SK-N-MC (cell line): Measurements from ENCODE around the gene BLACAT1.
A peak's percentile ranks its signal among the peaks of the same experiment; 100 is the strongest.

ENCODE experiments used
- DNase-seq: peaks from one replicate; pipeline ENCODE4 v3.0.0-alpha.2; 2011; ENCODE audit warnings: low read depth, low spot score
- H3K27ac ChIP-seq: fragments of 200-600 bp; sonication (generic); 2 replicates; pipeline ENCODE4 v1.5.1; 2016; ENCODE audit warnings: mixed run types
- H3K36me3 ChIP-seq: fragments of 200-600 bp; sonication (generic); 2 replicates; pipeline ENCODE4 v1.6.1; 2017; ENCODE audit warnings: antibody characterized with exemption, low read length, mixed read lengths; ENCODE audit not compliant: insufficient read depth
- H3K4me3 ChIP-seq: fragments of 200-600 bp; sonication (generic); 2 replicates; pipeline ENCODE4 v1.5.1; 2016
- H3K9ac ChIP-seq: fragments of 200-600 bp; sonication (generic); 2 replicates; pipeline ENCODE4 v1.8.0; 2017; ENCODE audit warnings: mixed run types, mixed read lengths; ENCODE audit not compliant: insufficient read length
- H3K9me3 ChIP-seq: fragments of 200-600 bp; sonication (generic); 2 replicates; pipeline ENCODE4 v1.6.1; 2017; ENCODE audit warnings: low read depth, mild to moderate bottlenecking, antibody characterized with exemption, low read length, moderate library complexity, mixed read lengths
- EZH2 ChIP-seq: fragments of 200-600 bp; sonication (generic); IDR thresholded peaks from one replicate; pipeline ENCODE4 v1.6.1; 2017; ENCODE audit warnings: antibody characterized with exemption
- FOXP2 ChIP-seq: optimal IDR thresholded peaks from 2 replicates; pipeline ENCODE3; 2011; ENCODE audit warnings: mild to moderate bottlenecking, moderate library complexity; ENCODE audit not compliant: insufficient read depth; ENCODE audit errors: extremely low read length, control extremely low read depth
- POLR2AphosphoS5 ChIP-seq: IDR thresholded peaks from 2 replicates; pipeline ENCODE4 v1.6.1; 2012; ENCODE audit warnings: mild to moderate bottlenecking, low read depth, low read length, borderline replicate concordance

The BLACAT1 gene

GRCh38 chr1:205497351-205497750 lies 41.5 kb upstream of the BLACAT1 start:
- no peak for DNase-seq
- Histone ChIP-seq H3K9me3 (no peaks in the 10 kb centered on the region), H3K9ac (no peak overlapping the region), H3K4me3 (no peak overlapping the region), H3K36me3 (no peaks in the 10 kb centered on the region), H3K27ac (no peak overlapping the region)
- TF ChIP-seq POLR2AphosphoS5 (no peak), FOXP2 (no peak), EZH2 (no peak)

DNA sequence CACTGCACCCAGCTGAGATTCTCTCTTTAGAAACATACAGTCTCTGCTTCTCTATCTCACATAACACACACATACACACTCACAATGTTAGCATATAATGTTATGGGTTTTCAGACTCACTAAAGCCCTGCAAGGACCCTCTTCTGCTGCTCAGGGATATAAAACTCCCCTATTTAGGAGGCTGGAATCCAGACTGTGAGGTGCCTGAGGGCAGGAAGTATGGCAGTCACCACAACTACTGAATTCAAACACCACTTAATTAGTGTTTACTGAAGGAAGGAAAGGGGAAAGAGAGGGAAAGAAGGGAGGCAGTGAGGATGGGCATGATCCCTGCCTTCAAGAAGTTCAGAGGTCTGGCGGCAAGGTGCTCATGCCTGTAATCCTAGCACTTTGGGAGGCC lies 40.8 kb upstream of the BLACAT1 start:
- no peak overlapping the region for H3K4me3 ChIP-seq
- H3K36me3 ChIP-seq, result no peaks in the 10 kb centered on the region
- DNase-seq, result peak; percentile 55
- TF ChIP-seq FOXP2 (peak; percentile 42), EZH2 (no peak)
- H3K9me3 ChIP-seq, result no peaks in the 10 kb centered on the region
- H3K27ac ChIP-seq, result 0 out of 2 replicates have a peak overlapping the region, but pooled peaks have one; percentile 19
- no peak overlapping the region for H3K9ac ChIP-seq

DNA sequence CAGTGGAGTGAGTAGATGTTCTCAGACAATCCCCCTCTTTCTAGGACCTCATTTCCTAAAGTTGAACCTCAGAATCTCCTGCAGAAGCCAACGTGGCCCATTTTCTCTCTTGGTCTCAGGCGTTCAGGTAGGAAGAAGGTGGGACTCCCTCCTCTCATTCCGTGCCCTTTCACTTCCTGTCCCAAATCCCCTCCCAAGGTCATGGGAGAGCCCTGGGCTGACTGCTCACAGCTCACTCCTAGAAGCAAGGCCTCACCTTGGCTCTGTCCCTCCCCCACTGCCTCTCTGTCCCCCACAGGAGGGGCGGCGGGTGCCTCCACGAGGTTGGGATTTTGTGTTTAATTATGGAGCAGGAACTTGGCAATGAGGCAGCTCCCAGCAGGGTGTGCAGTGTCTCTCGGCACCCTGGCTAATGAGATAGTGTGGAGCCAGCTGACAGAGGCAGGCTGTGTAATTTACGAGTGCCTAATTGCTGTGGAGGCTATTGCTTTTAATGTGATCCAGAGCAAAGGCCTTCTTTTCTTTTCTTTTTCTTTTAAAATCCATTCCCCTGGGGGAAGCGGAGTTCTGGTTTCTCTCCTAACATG lies 39.5 kb upstream of the BLACAT1 start:
- H3K4me3 ChIP-seq, result peak overlapping the region; percentile 58
- no peaks in the 10 kb centered on the region for H3K36me3 ChIP-seq
- peak; percentile 96 for TF ChIP-seq FOXP2
- TF ChIP-seq EZH2, result no peak
- TF ChIP-seq POLR2AphosphoS5, result peak; percentile 72; the same call in 1 of the 2 replicates
- H3K9ac ChIP-seq, result no peak overlapping the region
- peak; percentile 65 for DNase-seq
- no peaks in the 10 kb centered on the region for H3K9me3 ChIP-seq
- H3K27ac ChIP-seq, result peak overlapping the region; percentile 64

GRCh38 chr1:205494115-205494514 lies 38.3 kb upstream of the BLACAT1 start:
- no peaks in the 10 kb centered on the region for H3K36me3 ChIP-seq
- no peak overlapping the region for H3K27ac ChIP-seq
- no peak overlapping the region for H3K4me3 ChIP-seq
- no peak for TF ChIP-seq POLR2AphosphoS5
- no peak for TF ChIP-seq FOXP2
- no peak for TF ChIP-seq EZH2
- no peak overlapping the region for H3K9ac ChIP-seq
- DNase-seq, result no peak
- no peaks in the 10 kb centered on the region for H3K9me3 ChIP-seq

DNA sequence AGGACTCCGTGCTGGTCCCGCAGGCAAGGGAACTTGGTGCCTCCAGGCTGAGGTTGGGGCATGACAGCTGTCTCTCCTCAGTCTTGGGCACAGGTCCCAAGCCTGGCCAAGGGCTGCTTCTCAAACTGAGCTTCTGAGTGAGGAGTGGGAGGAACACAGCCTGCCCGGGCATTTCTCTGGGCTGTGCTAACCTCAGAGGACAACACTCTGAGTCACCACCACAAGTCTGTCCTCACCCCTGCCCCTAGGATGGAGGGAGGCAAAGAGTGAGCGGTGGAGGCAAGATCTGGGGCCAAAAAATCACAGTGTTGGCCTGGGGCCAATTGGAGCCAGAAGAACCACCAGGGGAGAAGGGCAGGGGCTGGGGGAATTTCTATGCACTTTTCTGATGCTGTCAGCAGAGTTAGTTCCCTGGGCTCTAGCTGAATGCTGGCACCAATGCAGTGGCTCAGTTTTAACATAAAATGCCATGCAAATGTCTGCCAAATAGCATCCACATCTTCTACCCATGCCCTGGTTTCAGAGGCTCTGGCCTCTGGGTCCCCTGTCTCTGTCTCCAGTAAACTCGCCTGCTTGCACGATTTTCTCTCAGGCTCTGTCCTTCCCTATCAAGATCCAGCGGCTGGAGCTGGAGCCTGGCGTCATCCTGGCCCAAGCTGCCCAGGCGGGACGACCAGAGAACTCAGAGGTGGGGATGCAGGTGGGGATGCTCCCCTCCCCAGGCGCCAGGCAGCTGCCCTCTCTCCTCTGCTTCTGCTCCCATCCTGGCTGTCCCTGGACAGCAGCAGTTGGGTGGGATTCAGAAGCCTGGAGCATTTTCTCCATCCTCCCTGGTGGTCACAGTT lies 37.6 kb upstream of the BLACAT1 start:
- Histone ChIP-seq H3K9ac (no peak overlapping the region), H3K9me3 (no peaks in the 10 kb centered on the region), H3K27ac (no peak overlapping the region), H3K4me3 (no peak overlapping the region), H3K36me3 (no peaks in the 10 kb centered on the region)
- TF ChIP-seq EZH2 (no peak), FOXP2 (no peak), POLR2AphosphoS5 (no peak)
- DNase-seq, result no peak

- Histone ChIP-seq H3K9ac (no peak overlapping the region), H3K27ac (no peak overlapping the region), H3K9me3 (no peaks in the 10 kb centered on the region), H3K36me3 (no peaks in the 10 kb centered on the region), H3K4me3 (no peak overlapping the region)
- no peak for DNase-seq
- TF ChIP-seq EZH2 (no peak), POLR2AphosphoS5 (no peak), FOXP2 (no peak)
These were observed 36.9 kb upstream of the BLACAT1 start for GRCh38 chr1:205492774-205493173.

- H3K36me3 ChIP-seq, result no peaks in the 10 kb centered on the region
- H3K4me3 ChIP-seq, result no peak overlapping the region
- no peaks in the 10 kb centered on the region for H3K9me3 ChIP-seq
- DNase-seq, result no peak
- no peak overlapping the region for H3K9ac ChIP-seq
- TF ChIP-seq POLR2AphosphoS5, result no peak
- TF ChIP-seq FOXP2, result no peak
- no peak for TF ChIP-seq EZH2
- no peak overlapping the region for H3K27ac ChIP-seq
These were observed 36.4 kb upstream of the BLACAT1 start for GRCh38 chr1:205492201-205492667.

DNA sequence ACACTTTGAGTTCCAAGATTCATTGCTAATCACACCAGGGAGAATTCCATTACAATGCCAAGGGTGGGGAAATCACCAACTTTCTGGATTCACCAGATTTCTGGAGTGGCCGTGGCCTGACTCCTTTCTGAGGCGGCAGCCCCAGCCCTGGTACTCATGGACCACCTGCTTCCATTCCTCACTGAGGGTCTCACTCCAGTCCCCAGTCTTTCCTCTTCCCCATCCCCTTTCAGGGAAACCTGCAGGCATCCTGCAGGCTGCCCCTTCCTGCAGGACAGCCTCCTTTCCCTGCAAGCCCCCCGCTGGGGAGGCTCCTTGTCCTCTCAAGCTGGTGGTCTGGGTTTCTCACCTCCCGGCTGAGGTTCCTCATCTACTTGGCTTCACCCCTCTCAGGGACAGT lies 35.9 kb upstream of the BLACAT1 start:
- H3K9me3 ChIP-seq, result no peaks in the 10 kb centered on the region
- H3K27ac ChIP-seq, result no peak overlapping the region
- no peak for DNase-seq
- no peak overlapping the region for H3K9ac ChIP-seq
- H3K36me3 ChIP-seq, result no peaks in the 10 kb centered on the region
- no peak overlapping the region for H3K4me3 ChIP-seq
- TF ChIP-seq EZH2 (no peak), FOXP2 (no peak), POLR2AphosphoS5 (no peak)
